ENCODE measurements around the gene UMAD1. TPM values are rescaled to one million over a fixed set of nuclear protein-coding genes. Genes with fewer than 3 reads are reported as not detected.

The UMAD1 gene
- total RNA-seq, 1 donor from 2014 or later: 13.9 TPM

DNA sequence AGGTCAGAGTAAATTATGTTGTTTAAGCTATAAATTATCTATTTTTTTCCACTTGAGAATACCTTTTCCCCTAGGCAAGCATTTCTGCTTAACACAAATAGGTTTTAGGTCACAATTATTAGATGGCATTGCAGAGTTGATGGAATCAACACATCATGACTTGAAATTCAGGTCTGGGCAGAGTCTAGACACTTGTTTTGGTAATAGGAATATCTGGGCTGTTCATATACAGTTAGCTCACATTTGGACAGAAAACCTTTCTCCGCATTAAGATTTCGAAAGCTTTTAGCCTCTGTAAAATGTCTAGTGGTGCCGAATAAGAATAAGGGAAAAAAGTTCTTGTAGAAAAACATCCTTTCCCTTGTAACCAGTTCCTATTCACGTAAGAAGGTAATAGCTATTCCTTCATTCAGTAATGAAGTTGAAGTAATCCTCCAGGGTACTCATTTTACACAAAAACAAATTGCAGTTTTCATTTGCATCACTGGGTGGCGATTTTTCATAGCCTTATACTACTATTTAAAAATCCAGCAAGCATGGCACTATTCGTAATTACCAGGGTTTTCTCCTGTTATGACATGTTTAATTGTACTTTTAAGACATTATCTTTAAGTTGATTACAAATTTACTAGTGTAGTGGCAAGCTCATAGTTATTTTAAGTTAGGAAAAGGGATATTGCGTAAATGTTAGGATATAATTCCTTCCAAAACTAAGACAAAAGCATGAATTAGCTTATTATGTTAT is 40.8 kb downstream of the UMAD1 start:
- peak; percentile 84 for ATAC-seq (ENCODE audit: low read depth)
- TF ChIP-seq, protein P1, sequence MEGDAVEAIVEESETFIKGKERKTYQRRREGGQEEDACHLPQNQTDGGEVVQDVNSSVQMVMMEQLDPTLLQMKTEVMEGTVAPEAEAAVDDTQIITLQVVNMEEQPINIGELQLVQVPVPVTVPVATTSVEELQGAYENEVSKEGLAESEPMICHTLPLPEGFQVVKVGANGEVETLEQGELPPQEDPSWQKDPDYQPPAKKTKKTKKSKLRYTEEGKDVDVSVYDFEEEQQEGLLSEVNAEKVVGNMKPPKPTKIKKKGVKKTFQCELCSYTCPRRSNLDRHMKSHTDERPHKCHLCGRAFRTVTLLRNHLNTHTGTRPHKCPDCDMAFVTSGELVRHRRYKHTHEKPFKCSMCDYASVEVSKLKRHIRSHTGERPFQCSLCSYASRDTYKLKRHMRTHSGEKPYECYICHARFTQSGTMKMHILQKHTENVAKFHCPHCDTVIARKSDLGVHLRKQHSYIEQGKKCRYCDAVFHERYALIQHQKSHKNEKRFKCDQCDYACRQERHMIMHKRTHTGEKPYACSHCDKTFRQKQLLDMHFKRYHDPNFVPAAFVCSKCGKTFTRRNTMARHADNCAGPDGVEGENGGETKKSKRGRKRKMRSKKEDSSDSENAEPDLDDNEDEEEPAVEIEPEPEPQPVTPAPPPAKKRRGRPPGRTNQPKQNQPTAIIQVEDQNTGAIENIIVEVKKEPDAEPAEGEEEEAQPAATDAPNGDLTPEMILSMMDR (IDR thresholded peaks at IDR 0.05): no peak
- peaks cover 5% of the 10 kb centered on the region for H3K9me3 Mint-ChIP-seq
- H3K4me3 Mint-ChIP-seq: no peak overlapping the region
- peak overlapping the region; percentile 50 for H3K27ac Mint-ChIP-seq
- no peak for DNase-seq
- POLR2A ChIA-PET: interaction anchor here (0.6 to 2.1 kb wide), 12 partner anchors 15 to 509 kb away, joined by 3 to 14 read pairs (median 4); partner anchors contain the start of genes GLCCI1 and UMAD1
- H3K4me1 Mint-ChIP-seq: peaks cover 27% of the 10 kb centered on the region
- CTCF ChIA-PET: interaction anchor here (0.6 to 3.2 kb wide), 52 partner anchors 9 to 615 kb away, joined by 3 to 89 read pairs (median 5); partner anchors contain the start of gene UMAD1
- intact Hi-C loops (cut with micrococcal nuclease): loop anchor here (1.0 to 5.0 kb wide), 7 partner anchors 80 to 616 kb away; partner anchors contain the start of gene GLCCI1
- no peaks in the 10 kb centered on the region for H3K27me3 Mint-ChIP-seq
- H3K36me3 Mint-ChIP-seq (ENCODE audit: low read depth): peaks cover 8% of the 10 kb centered on the region

DNA sequence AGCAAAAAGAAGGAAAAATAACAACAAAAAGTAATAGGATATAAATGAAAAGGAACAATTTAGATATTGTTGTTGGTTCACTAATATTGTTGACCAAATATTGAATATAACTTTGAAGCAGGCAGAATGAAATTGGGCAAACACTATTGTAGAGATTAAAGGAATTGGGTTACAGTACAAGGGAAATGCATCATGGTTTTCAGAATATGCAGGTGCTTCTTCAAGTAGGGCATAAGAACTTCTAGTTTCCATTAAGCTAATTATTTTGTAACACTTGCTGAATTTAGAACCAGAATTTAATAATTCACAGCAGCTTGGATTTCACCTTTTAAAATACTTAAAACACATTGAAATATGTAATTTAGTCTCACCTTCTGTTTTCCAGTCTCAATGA is 41.4 kb downstream of the UMAD1 start:
- TF ChIP-seq, protein P1 (IDR thresholded peaks at IDR 0.05): no peak
- peaks cover 5% of the 10 kb centered on the region for H3K9me3 Mint-ChIP-seq
- no peak for DNase-seq
- H3K27ac Mint-ChIP-seq: peak overlapping the region; percentile 50
- no peak overlapping the region for H3K4me3 Mint-ChIP-seq
- ATAC-seq (ENCODE audit: low read depth): no peak
- peaks cover 8% of the 10 kb centered on the region for H3K36me3 Mint-ChIP-seq (ENCODE audit: low read depth)
- POLR2A ChIA-PET: interaction anchor here (0.6 to 2.1 kb wide), 10 partner anchors 36 to 508 kb away, joined by 3 to 14 read pairs (median 4); partner anchors contain the start of genes GLCCI1 and UMAD1
- H3K4me1 Mint-ChIP-seq: peaks cover 31% of the 10 kb centered on the region
- intact Hi-C loops (cut with micrococcal nuclease): loop anchor here (1.0 to 5.0 kb wide), 7 partner anchors 79 to 615 kb away; partner anchors contain the start of gene GLCCI1
- no peaks in the 10 kb centered on the region for H3K27me3 Mint-ChIP-seq
- CTCF ChIA-PET: interaction anchor here (0.9 to 3.2 kb wide), 38 partner anchors 8 to 536 kb away, joined by 3 to 89 read pairs (median 5); partner anchors contain the start of gene UMAD1

DNA sequence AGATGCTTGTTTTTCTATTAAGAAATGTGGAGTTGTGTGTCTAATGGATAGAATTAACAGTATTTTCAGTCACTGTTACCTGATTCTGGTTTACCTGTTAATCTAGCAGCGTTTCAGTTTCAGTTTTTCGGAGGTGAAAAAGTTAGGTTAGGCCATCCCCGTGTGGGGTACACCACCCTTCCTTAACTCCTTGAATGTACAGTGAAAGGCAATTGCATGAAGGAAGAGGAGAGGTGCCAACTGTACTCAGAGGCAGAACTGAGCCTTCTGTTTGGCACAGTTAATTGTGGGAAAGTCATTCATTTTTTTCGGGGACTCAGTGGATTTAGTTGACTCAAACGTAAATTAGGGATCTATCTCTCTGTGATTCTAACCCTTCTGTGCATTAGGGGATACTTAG is 42.3 kb downstream of the UMAD1 start:
- Mint-ChIP-seq H3K9me3 (peaks cover 2% of the 10 kb centered on the region), H3K27ac (peak overlapping the region; percentile 12)

DNA sequence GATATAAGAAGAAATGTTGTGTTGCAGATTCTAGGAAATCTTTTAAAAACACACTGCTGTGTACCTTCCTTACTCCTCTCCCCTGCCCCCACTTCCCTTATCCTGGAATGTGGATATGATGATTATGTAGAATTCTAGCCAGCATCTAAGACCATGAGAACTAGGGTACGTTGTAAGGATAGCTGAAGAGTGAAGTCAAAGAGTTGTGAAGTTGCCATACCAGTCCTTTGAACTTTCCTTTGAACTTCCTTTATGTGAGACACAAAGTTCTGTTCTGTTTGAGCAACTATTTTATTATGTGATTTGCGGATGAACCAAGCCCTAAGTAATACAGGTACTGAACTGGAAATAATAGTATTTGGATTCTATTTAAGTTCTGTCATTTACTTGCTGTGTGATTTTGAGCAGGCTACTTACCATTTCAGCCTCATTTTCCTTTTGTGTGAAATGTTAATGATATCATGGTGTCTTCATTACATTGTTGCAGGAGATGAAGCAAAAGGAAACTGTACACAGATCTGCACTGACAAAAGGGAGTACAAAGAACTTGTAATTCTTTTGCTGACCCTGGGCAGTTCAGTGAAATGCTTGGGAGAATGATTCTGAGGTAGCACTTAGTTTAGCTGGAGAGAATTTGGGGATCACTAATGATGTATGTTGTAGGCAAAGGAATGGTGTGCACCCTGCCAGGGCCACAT is 46.4 kb downstream of the UMAD1 start:
- DNase-seq: no peak
- intact Hi-C loops (cut with micrococcal nuclease): no loop called here
- H3K27ac Mint-ChIP-seq: no peak overlapping the region
- H3K27me3 Mint-ChIP-seq: no peaks in the 10 kb centered on the region
- POLR2A ChIA-PET: interaction anchor here (1.0 kb wide), 1 partner anchor 32 kb away, joined by 3 read pairs; no protein-coding TSS in a partner anchor
- peaks cover 5% of the 10 kb centered on the region for H3K36me3 Mint-ChIP-seq (ENCODE audit: low read depth)
- peaks cover 30% of the 10 kb centered on the region for H3K4me1 Mint-ChIP-seq
- H3K4me3 Mint-ChIP-seq: no peak overlapping the region
- no peak for ATAC-seq (ENCODE audit: low read depth)
- CTCF ChIA-PET: interaction anchor here (1.0 kb wide), 1 partner anchor 11 kb away, joined by 3 read pairs; no protein-coding TSS in a partner anchor
- H3K9me3 Mint-ChIP-seq: no peaks in the 10 kb centered on the region
- TF ChIP-seq, protein P1 (IDR thresholded peaks at IDR 0.05): no peak

More for the DNA sequence above, 42.3 kb downstream of the UMAD1 start:
- intact Hi-C loops (cut with micrococcal nuclease): loop anchor here (5.0 kb wide), 2 partner anchors 444 to 614 kb away; no protein-coding TSS in a partner anchor
- ATAC-seq (ENCODE audit: low read depth) (no peak), DNase-seq (no peak)
- ChIA-PET CTCF (interaction anchor here (2.3 to 3.2 kb wide), 4 partner anchors 352 to 535 kb away, joined by 8 to 89 read pairs (median 32); no protein-coding TSS in a partner anchor), POLR2A (interaction anchor here (0.6 to 2.1 kb wide), 3 partner anchors 21 to 532 kb away, joined by 3 to 14 read pairs (median 5); partner anchors contain the start of gene GLCCI1)
- H3K27me3 Mint-ChIP-seq: no peaks in the 10 kb centered on the region
- TF ChIP-seq, protein P1 (IDR thresholded peaks at IDR 0.05): no peak
- no peak overlapping the region for H3K4me3 Mint-ChIP-seq
- H3K4me1 Mint-ChIP-seq: peaks cover 37% of the 10 kb centered on the region
- peaks cover 4% of the 10 kb centered on the region for H3K36me3 Mint-ChIP-seq (ENCODE audit: low read depth)

Data from activated B cell treated with CpG ODN at 0.5 μM for 24 hours (primary cell).